Heart left ventricle (tissue), 16 donors: Measurements from ENCODE around the gene LMO2. TPM values are rescaled to one million over a fixed set of nuclear protein-coding genes. Genes with fewer than 3 reads are reported as not detected.

Source experiments
- ATAC-seq, 4 donors: fragments of 200-7000 bp; cut with Tn5 transposase; one replicate each; pipeline ENCODE4 v1.9.1; 2020 to 2022; ENCODE audit warnings: moderate library complexity in 4 of 4, mild to moderate bottlenecking in 3 of 4, moderate number of reproducible peaks in 1 of 4
- DNase-seq, 5 donors: peaks; one replicate each; pipeline ENCODE4 v3.0.0-alpha.2; 2020
- H3K27ac ChIP-seq, 12 donors: fragments of 200-600 bp; sonication (generic) in 4 of 12; one replicate each; pipeline versions ENCODE4 v1.5.0 to v1.8.0; 2016 to 2022; ENCODE audit warnings: mild to moderate bottlenecking in 2 of 12
- H3K27me3 ChIP-seq, 9 donors: fragments of 200-600 bp; sonication (generic) in 2 of 9; one replicate each; pipeline versions ENCODE4 v1.5.1 to v1.8.0; 2016 to 2022; ENCODE audit warnings: mild to moderate bottlenecking in 3 of 9
- H3K36me3 ChIP-seq, 9 donors: fragments of 200-600 bp; sonication (generic) in 2 of 9; one replicate each; pipeline versions ENCODE4 v1.5.0 to v1.8.0; 2018 to 2022; ENCODE audit warnings: mild to moderate bottlenecking in 2 of 9
- H3K4me1 ChIP-seq, 12 donors: fragments of 200-600 bp; sonication (generic) in 4 of 12; one replicate each; pipeline versions ENCODE4 v1.5.0 to v1.8.0; 2016 to 2022; ENCODE audit warnings: mild to moderate bottlenecking in 3 of 12
- H3K4me3 ChIP-seq, 12 donors: fragments of 200-600 bp; sonication (generic) in 4 of 12; one replicate each; pipeline versions ENCODE4 v1.5.0 to v1.8.0; 2017 to 2022; ENCODE audit warnings: mild to moderate bottlenecking in 9 of 12, moderate library complexity in 4 of 12
- H3K9me3 ChIP-seq, 12 donors: fragments of 200-600 bp; sonication (generic) in 4 of 12; one replicate each; pipeline versions ENCODE4 v1.5.0 to v1.8.0; 2016 to 2022; ENCODE audit warnings: mild to moderate bottlenecking in 1 of 12
- CTCF ChIP-seq, 12 donors: fragments of 200-600 bp; sonication (generic) in 4 of 12; IDR thresholded peaks; one replicate each; pipeline versions ENCODE4 v1.5.0 to v1.8.0; 2018 to 2022; ENCODE audit warnings: antibody characterized with exemption in 12 of 12, mild to moderate bottlenecking in 5 of 12
- POLR2A ChIP-seq, 2 donors: fragments of 450-650 bp; IDR thresholded peaks; one replicate each; pipeline ENCODE4 v1.6.1; 2017; ENCODE audit warnings: antibody characterized with exemption in 2 of 2, mild to moderate bottlenecking in 2 of 2, moderate library complexity in 2 of 2
- WGBS, 4 donors: extraction: QIAGEN DNeasy Blood & Tissue Kit in 2 of 4; methylation state at CpG; one replicate each; pipeline versions ENCODE4 v1.1.5 to v1.1.7; 2013 to 2018; 5-methylcytosine and 5-hydroxymethylcytosine counted together
- intact Hi-C, 10 donors: fragments of 100-400 bp; cut with DNase I; formaldehyde crosslinking; loops; one replicate each; pipeline versions ENCODE4 v1.11.1 to v1.14.2; 2022
- polyA plus RNA-seq, 2 donors: library from polyadenylated mRNA; stranded (reverse); fragments of 200-250 nt; gene quantifications; one replicate each; pipeline ENCODE4 v1.2.3, GENCODE V29; 2013
- total RNA-seq, 9 donors: library from RNA; depleted of rRNA in 2 of 9; stranded (reverse); fragments of >200 nt in 2 of 9; fragmentation: NEBNext Ultra II Directional in 3 of 9; extraction: Animal tissue kit (Norgen Biotek cat#: 25700) in 3 of 9; gene quantifications; one replicate each; pipeline versions ENCODE4 v1.1.0 to v1.2.4, GENCODE V29; 2016 to 2023
- donor health status: ischemic (EF 13 %, LVEDD 7.1; RV severe dilation, severe dysfunction).
- donor health status: healthy with polysubstance abuse.
- donor health status: DM: no; HTN: yes; CAD: no.
- donor health status: DM: no; HTN: no; CAD: no.
- donor health status: ischemic (EF 25% LVEDD 6.9; RV normal size, moderate dysfunction).
- donor health status: ischemic (EF 25% LVEDD 5.7; RV mildly dilated, moderate dysfunction).
- donor health status: healthy.
- donor health status: DM: yes; HTN: yes; CAD: no.
- donor health status: ischemic (EF 35%, LVEDD 5.7; RV mildly dilated, moderate dysfunction).
- donor health status: nonischemic (EF 11% LVEDD 7.7; RV severe dilation, severe dysfunction).
- donor health status: DM: yes; HTN: yes; CAD: no.
- donor health status: PGD.
- donor health status: ischemic (EF 29% LVEDD 5.4; RV normal size, mild dysfunction).
- donor health status: nonischemic (EF 23%, LVEDD 6.1; RV moderate dilation, normal function).

Gene LMO2
- total and polyA plus RNA-seq, 11 donors, result 4.5 to 29.6 (median 8.7) TPM

- H3K4me1 ChIP-seq, result peaks cover 3 to 53% (median 11%) of the 10 kb centered on the region in 12 donors
Measured at GRCh38 chr11:33898957-33899356, 7.1 kb upstream of the LMO2 start.

GRCh38 chr11:33897761-33898375, 6.0 kb upstream of the LMO2 start:
- H3K4me1 ChIP-seq, result peaks cover 3 to 61% (median 11%) of the 10 kb centered on the region in 12 donors
- H3K36me3 ChIP-seq, result no peaks in the 10 kb centered on the region
- no peak for ATAC-seq
- intact Hi-C loops, result loop anchor here in 1 of 10 donors (2.0 kb wide), 1 partner anchor 39 kb away; no protein-coding TSS in a partner anchor
- WGBS, 4 donors, result 89 to 96% (median 91%) methylated on average over 4 of the region's 4 CpGs
- no peak overlapping the region for H3K4me3 ChIP-seq
- DNase-seq, result no peak
- no peaks in the 10 kb centered on the region for H3K9me3 ChIP-seq
- H3K27ac ChIP-seq, result no peak overlapping the region
- no peaks in the 10 kb centered on the region for H3K27me3 ChIP-seq
- TF ChIP-seq CTCF (IDR thresholded peaks at IDR 0.05) (no peak), POLR2A (IDR thresholded peaks at IDR 0.05) (no peak)

More at GRCh38 chr11:33898957-33899356, 7.1 kb upstream of the LMO2 start:
- WGBS, 4 donors, result 75 to 88% (median 81%) methylated on average over 3 of the region's 3 CpGs
- Histone ChIP-seq H3K36me3 (no peaks in the 10 kb centered on the region), H3K9me3 (no peaks in the 10 kb centered on the region), H3K27me3 (no peaks in the 10 kb centered on the region), H3K4me3 (no peak overlapping the region), H3K27ac (peak overlapping the region in 3 of 12 donors; percentile 11 to 19 (median 18))
- intact Hi-C loops, result loop anchor here in 1 of 10 donors (2.0 kb wide), 1 partner anchor 38 kb away; no protein-coding TSS in a partner anchor
- DNase-seq, result no peak
- TF ChIP-seq POLR2A (IDR thresholded peaks at IDR 0.05), result no peak
- no peak for TF ChIP-seq CTCF (IDR thresholded peaks at IDR 0.05)
- ATAC-seq, result peak in 2 of 4 donors; percentile 10 to 13

- Histone ChIP-seq H3K9me3 (no peaks in the 10 kb centered on the region), H3K4me1 (peaks cover 3 to 70% (median 11%) of the 10 kb centered on the region in 12 donors), H3K27me3 (no peaks in the 10 kb centered on the region), H3K27ac (no peak overlapping the region), H3K4me3 (no peak overlapping the region), H3K36me3 (no peaks in the 10 kb centered on the region)
- WGBS, 4 donors, result 96 to 99% (median 97%) methylated on average over 2 of the region's 2 CpGs
- no peak for DNase-seq
- TF ChIP-seq CTCF (IDR thresholded peaks at IDR 0.05), result no peak
- no peak for TF ChIP-seq POLR2A (IDR thresholded peaks at IDR 0.05)
- ATAC-seq, result no peak
- intact Hi-C loops, result no loop called here
Measured at GRCh38 chr11:33896911-33897310, 5.0 kb upstream of the LMO2 start.

GRCh38 chr11:33895752-33896137, 3.9 kb upstream of the LMO2 start:
- no peak for DNase-seq
- Histone ChIP-seq H3K4me1 (peaks cover 3 to 77% (median 11%) of the 10 kb centered on the region in 12 donors), H3K9me3 (no peaks in the 10 kb centered on the region), H3K4me3 (no peak overlapping the region), H3K36me3 (no peaks in the 10 kb centered on the region), H3K27me3 (no peaks in the 10 kb centered on the region), H3K27ac (peak overlapping the region in 1 of 12 donors; percentile 8)
- WGBS, 4 donors, result 93 to 96% (median 94%) methylated on average over 2 of the region's 2 CpGs
- ATAC-seq, result no peak
- TF ChIP-seq POLR2A (IDR thresholded peaks at IDR 0.05) (no peak), CTCF (IDR thresholded peaks at IDR 0.05) (no peak)
- intact Hi-C loops, result no loop called here
